Vagina (tissue), 2 donors: ENCODE results near the gene KHDRBS1.

Experiments used
- CTCF ChIP-seq, 3 experiments: fragments of 450-650 bp in 2 of 3; fragments of 200-600 bp in 1 of 3; sonication (generic) in 1 of 3; IDR thresholded peaks; one replicate each; pipeline ENCODE4 v1.5.1; 2017 to 2019; ENCODE audit warnings: antibody characterized with exemption in 3 of 3, mild to moderate bottlenecking in 2 of 3, moderate library complexity in 2 of 3
- POLR2A ChIP-seq, 2 donors: fragments of 450-650 bp; IDR thresholded peaks; one replicate each; pipeline ENCODE4 v1.6.1; 2017; ENCODE audit warnings: antibody characterized with exemption in 2 of 2, mild to moderate bottlenecking in 2 of 2, moderate library complexity in 2 of 2
- POLR2AphosphoS5 ChIP-seq, 2 donors: sonication (generic); formaldehyde crosslinking; IDR thresholded peaks; one replicate each; pipeline ENCODE4 v1.9.0; 2017; ENCODE audit warnings: antibody characterized with exemption in 2 of 2, mild to moderate bottlenecking in 2 of 2, low read depth in 1 of 2; ENCODE audit not compliant: insufficient read depth in 1 of 2

GRCh38 chr1:32062867-32063230, 49.2 kb downstream of the KHDRBS1 start:
- TF ChIP-seq CTCF (IDR thresholded peaks at IDR 0.05): no peak
- no peak for TF ChIP-seq POLR2AphosphoS5 (IDR thresholded peaks at IDR 0.05; ENCODE audit: insufficient read depth in 1 of 2, low read depth in 1 of 2)
- no peak for TF ChIP-seq POLR2A (IDR thresholded peaks at IDR 0.05)
